GM12801 (cell line): Measurements from ENCODE around the gene NOTCH2.

Experiments
- CTCF ChIP-seq: IDR thresholded peaks from one replicate; pipeline ENCODE4 v1.5.1; 2011; ENCODE audit warnings: control low read depth; ENCODE audit not compliant: insufficient read length; ENCODE audit errors: extremely low read depth

NOTCH2 gene

GRCh38 chr1:119968068-119968492 is 101.4 kb downstream of the NOTCH2 start:
- TF ChIP-seq CTCF, result peak; percentile 19

GRCh38 chr1:119966681-119967080 is 102.8 kb downstream of the NOTCH2 start:
- no peak for TF ChIP-seq CTCF

GRCh38 chr1:119966020-119966419 is 103.4 kb downstream of the NOTCH2 start:
- TF ChIP-seq CTCF, result no peak

GRCh38 chr1:119964673-119965363 is 104.6 kb downstream of the NOTCH2 start:
- no peak for TF ChIP-seq CTCF

GRCh38 chr1:119962296-119962968 is 107.0 kb downstream of the NOTCH2 start:
- no peak for TF ChIP-seq CTCF

GRCh38 chr1:119960501-119960900 is 109.0 kb downstream of the NOTCH2 start:
- TF ChIP-seq CTCF, result no peak

- no peak for TF ChIP-seq CTCF
Observed at GRCh38 chr1:119959268-119960220, 109.9 kb downstream of the NOTCH2 start.
